HG03378 (cell line): ENCODE results near the gene KCNMA1.
A peak's percentile ranks its signal among the peaks of the same experiment; 100 is the strongest.

ENCODE experiments used
- ATAC-seq: cut with Tn5 transposase; IDR thresholded peaks from one replicate; pipeline ENCODE4 v1.9.1; 2021; ENCODE audit warnings: mild to moderate bottlenecking, moderate library complexity; ENCODE audit not compliant: unreplicated experiment

Gene KCNMA1

GRCh38 chr10:77015360-77015759 lies 622.2 kb downstream of the KCNMA1 start:
- no peak for ATAC-seq

GRCh38 chr10:77012812-77013500 lies 624.7 kb downstream of the KCNMA1 start:
- ATAC-seq, result no peak

GRCh38 chr10:77011874-77012811 lies 625.5 kb downstream of the KCNMA1 start:
- ATAC-seq, result no peak

DNA sequence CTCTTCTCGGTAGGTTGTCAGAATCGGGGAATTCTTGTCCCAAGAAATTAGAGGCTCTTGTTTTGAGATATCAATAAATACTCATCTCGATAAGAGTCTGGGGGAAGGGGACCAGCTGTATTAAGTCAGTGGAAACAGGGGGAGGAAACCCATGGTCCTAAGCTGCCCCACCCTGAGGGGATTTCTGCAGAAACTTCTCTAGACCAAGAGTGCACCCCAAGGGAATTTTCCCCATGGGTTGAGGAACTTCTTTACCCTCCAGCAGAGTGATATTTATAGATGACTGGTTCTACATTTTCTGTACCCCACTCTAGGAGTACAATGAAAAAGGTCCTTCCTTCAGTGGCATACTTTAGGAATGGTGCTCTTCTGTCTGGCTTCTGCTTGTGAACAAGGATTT lies 627.2 kb downstream of the KCNMA1 start:
- ATAC-seq, result no peak

DNA sequence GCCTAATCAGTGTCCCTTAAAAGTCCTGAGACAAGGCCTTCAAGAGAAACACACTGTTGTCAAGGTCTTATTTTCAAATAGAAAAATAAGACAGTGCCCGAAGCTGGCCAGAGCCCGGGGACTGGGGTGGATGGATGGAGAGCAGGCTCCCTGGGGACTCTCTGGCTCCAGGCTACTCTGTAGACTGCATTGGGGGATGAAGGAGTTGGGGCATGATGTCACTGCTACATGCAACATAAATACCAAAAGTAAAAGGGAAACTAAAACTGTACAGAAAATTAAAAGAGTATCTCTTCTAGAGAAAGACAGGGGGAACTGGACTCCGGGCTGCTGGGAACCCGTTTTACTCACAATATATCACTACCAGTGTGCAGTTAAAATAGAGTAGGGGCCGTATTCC lies 629.8 kb downstream of the KCNMA1 start:
- peak; percentile 83 for ATAC-seq

DNA sequence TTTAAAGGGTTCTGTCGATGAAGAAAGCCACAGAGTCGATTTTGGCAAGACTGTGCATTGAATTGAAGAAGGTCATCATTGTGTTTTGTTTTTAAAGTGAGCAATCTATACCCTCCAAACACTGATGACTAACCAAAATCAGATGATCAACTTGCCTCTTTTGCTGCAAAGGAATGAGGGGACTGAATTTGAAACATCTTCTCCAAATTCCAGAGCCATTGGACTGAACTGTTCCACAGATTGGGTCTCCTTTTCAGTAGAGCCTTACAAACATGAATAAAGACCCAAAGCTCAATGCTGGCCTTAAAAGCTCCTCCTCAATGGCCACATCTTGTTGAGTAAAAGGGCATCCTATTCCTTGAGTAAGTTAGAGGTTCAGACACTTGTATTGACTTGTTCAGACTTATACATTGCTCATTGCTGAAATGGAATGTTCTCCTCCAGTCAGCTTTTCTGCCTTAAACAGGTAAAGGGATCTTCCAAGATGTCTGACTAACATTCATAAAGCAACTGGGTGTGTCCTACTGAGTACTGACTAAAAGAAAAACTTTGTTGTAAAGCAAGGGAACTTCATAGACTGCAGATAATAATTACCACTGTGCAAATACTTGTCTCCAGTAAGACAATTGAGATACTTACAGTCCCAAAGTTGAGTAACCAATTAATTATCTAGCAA lies 630.6 kb downstream of the KCNMA1 start:
- no peak for ATAC-seq

- ATAC-seq, result no peak
Measured at GRCh38 chr10:77005871-77006270, 631.7 kb downstream of the KCNMA1 start.

GRCh38 chr10:77004917-77005564 lies 632.6 kb downstream of the KCNMA1 start:
- no peak for ATAC-seq

DNA sequence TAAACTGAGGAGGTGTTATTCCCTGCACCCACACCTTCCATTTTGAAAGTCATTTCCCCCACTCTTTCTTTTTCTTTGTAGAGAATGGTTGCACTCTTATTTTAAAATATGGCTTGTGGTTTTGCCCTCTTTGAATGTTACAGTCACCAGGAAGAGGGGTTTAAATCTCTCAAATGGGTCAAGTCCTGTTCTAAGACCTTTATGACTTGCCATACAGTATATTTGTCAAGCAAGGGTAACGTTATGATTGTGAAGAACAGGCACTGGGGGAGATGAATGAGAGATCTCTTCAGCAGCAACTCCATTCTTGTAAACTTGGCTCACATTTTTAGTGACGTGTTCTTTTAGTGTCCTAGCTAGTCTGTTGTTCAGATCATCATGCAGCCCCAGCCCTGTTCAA lies 634.7 kb downstream of the KCNMA1 start:
- no peak for ATAC-seq

- no peak for ATAC-seq
Measured at GRCh38 chr10:77001206-77001605, 636.4 kb downstream of the KCNMA1 start.

GRCh38 chr10:76998451-76998850 lies 639.2 kb downstream of the KCNMA1 start:
- ATAC-seq, result no peak

DNA sequence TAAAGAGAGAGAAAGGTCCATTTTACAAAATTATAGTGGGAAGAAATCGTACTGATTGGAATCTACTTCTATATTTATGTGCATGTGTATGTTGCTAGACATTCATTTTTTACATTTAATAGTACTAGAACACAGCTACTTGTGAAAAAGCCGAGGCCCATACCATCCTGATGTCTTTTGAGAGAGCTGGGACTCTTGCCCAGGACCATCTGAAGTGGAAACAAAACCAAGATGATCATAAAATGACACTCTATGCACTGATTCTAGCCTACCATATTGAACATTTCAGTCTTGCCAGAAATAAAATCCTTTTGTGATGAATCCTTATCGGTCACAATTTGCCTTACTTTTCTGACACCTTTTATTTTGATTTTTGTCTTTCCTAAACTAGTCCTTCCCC lies 640.0 kb downstream of the KCNMA1 start:
- ATAC-seq, result no peak

DNA sequence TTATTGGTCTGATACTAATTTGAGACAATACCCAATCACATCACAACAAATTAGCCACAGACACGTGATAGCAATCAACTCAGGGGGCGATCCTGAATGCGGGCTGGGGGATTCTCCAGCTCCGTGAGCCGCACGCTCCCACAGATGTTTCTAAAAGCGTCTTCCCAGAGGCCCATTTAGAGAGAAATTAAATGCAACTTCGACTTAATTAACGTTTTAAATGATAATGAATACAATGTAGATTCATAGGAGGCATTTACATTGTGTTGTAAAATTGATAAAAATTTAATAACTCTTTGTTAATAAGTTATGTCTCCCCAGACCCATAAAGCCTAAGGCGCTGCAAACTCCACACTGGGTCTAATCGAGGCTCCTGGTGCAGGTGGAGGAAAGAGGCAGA lies 642.6 kb downstream of the KCNMA1 start:
- no peak for ATAC-seq

GRCh38 chr10:76993213-76993612 lies 644.4 kb downstream of the KCNMA1 start:
- ATAC-seq, result no peak

- no peak for ATAC-seq
Measured at GRCh38 chr10:76992467-76992866, 645.1 kb downstream of the KCNMA1 start.

DNA sequence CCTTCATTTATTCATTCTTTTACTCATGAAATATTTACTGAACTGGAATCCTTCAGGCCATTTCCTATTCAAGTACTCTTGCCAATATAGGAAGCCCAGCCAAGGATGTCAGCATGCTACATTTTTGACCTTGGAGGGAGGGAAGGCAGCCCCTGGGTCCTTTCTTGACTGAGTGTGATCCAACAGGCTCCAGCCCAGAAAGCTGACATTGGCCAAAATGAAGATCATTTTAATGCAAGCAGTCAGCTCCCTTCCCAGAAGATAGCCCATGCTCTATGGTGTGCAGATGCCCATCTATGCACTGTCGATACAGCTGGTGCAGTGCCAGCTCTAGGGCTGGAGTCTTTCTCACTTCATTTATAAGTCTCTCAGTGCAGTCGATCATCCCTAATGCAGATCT lies 646.0 kb downstream of the KCNMA1 start:
- no peak for ATAC-seq

- no peak for ATAC-seq
Measured at GRCh38 chr10:76990561-76990960, 647.0 kb downstream of the KCNMA1 start.

GRCh38 chr10:76984559-76985443 lies 652.8 kb downstream of the KCNMA1 start:
- peak; percentile 90 for ATAC-seq

- ATAC-seq, result no peak
Measured at GRCh38 chr10:76983624-76984023, 654.0 kb downstream of the KCNMA1 start.

- no peak for ATAC-seq
Measured at GRCh38 chr10:76982671-76983070, 654.9 kb downstream of the KCNMA1 start.
